ENCODE results near the gene CRYL1.

Gene CRYL1

DNA sequence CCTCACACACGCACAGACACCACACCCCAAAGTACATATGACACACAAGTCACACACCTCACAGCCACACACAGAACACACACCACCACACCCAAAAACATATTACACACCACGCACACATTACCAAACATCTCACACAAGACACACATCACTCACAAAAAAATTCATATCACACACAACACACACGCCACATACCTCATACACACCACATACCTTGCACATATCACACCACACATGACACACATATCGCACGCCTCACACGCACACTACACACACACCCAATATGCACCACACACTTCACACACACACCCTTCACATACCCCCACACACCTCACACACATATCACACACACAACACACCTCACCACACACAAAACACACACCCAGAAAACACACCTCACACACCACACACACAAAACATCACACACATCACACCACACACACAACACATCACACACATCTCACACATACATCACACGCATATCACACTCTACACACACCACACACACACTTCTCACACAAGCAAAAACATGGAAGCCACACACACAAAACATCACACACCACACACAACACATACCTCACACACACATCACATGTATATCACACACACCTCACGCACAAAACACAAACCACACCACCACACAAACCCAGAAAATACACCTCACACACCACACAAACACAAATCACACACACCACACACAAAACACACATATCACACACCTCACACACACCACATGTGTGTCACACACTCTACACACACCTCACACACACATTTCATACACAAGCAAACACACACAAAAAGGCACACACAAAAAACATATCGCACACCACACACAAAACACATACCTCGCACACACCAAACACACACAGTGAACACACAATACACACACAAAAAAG is 132.1 kb downstream of the CRYL1 start:
- no peak overlapping the region for H3K4me3 ChIP-seq (ENCODE audit: insufficient read depth, low read length, poor library complexity, severe bottlenecking)
- H3K9me2 ChIP-seq (replicated peaks; ENCODE audit: insufficient read depth, low read length): no peaks in the 10 kb centered on the region
- no peaks in the 10 kb centered on the region for H3K27me3 ChIP-seq (ENCODE audit: low read length)
- no peak overlapping the region for H3K4me2 ChIP-seq (ENCODE audit: low read depth, low read length, poor library complexity, severe bottlenecking)
- no peak for TF ChIP-seq EZH2phosphoT487 (conservative IDR thresholded peaks at IDR 0.05; ENCODE audit: low read length)
- TF ChIP-seq, protein P1, sequence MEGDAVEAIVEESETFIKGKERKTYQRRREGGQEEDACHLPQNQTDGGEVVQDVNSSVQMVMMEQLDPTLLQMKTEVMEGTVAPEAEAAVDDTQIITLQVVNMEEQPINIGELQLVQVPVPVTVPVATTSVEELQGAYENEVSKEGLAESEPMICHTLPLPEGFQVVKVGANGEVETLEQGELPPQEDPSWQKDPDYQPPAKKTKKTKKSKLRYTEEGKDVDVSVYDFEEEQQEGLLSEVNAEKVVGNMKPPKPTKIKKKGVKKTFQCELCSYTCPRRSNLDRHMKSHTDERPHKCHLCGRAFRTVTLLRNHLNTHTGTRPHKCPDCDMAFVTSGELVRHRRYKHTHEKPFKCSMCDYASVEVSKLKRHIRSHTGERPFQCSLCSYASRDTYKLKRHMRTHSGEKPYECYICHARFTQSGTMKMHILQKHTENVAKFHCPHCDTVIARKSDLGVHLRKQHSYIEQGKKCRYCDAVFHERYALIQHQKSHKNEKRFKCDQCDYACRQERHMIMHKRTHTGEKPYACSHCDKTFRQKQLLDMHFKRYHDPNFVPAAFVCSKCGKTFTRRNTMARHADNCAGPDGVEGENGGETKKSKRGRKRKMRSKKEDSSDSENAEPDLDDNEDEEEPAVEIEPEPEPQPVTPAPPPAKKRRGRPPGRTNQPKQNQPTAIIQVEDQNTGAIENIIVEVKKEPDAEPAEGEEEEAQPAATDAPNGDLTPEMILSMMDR (IDR thresholded peaks at IDR 0.05; ENCODE audit: insufficient read depth, low read length, poor library complexity, severe bottlenecking): no peak
- H3K27ac ChIP-seq (ENCODE audit: low read depth, low read length): no peak overlapping the region
- no peaks in the 10 kb centered on the region for H3K79me2 ChIP-seq (ENCODE audit: insufficient read depth, low read length)
- no peak overlapping the region for H2AFZ ChIP-seq (ENCODE audit: low read depth, low read length, severe bottlenecking)
- H3K36me3 ChIP-seq (ENCODE audit: low read length): no peaks in the 10 kb centered on the region
- no peaks in the 10 kb centered on the region for H3F3A ChIP-seq (ENCODE audit: insufficient read depth)
- H3K9ac ChIP-seq (ENCODE audit: low read length): no peak overlapping the region
- no peaks in the 10 kb centered on the region for H4K20me1 ChIP-seq (ENCODE audit: low read depth, low read length)
- H3K9me3 ChIP-seq (ENCODE audit: insufficient read depth, low read length): peaks cover 4% of the 10 kb centered on the region; the same call in 1 of the 2 replicates

DNA sequence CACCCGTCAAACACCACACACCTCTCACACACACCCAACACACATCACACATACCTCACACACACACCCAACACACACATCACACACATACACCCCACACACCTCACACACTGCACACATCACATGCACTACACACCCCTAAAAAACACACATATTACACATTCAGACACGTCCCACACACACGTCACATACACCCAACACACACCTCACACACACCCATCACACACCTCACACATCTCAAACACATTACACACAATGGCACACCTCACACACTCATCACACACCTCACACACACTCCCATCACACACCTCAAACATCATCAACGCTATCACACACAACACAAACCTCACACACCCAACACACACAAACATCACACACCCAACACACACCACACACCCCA is 133.1 kb downstream of the CRYL1 start:
- H3K9me2 ChIP-seq (replicated peaks; ENCODE audit: insufficient read depth, low read length): no peaks in the 10 kb centered on the region
- no peaks in the 10 kb centered on the region for H3K79me2 ChIP-seq (ENCODE audit: insufficient read depth, low read length)
- no peaks in the 10 kb centered on the region for H3F3A ChIP-seq (ENCODE audit: insufficient read depth)
- no peaks in the 10 kb centered on the region for H3K27me3 ChIP-seq (ENCODE audit: low read length)
- no peak overlapping the region for H3K4me2 ChIP-seq (ENCODE audit: low read depth, low read length, poor library complexity, severe bottlenecking)
- no peak overlapping the region for H3K9ac ChIP-seq (ENCODE audit: low read length)
- no peak overlapping the region for H3K27ac ChIP-seq (ENCODE audit: low read depth, low read length)
- TF ChIP-seq, protein P1 (IDR thresholded peaks at IDR 0.05; ENCODE audit: insufficient read depth, low read length, poor library complexity, severe bottlenecking): no peak
- TF ChIP-seq EZH2phosphoT487 (conservative IDR thresholded peaks at IDR 0.05; ENCODE audit: low read length): no peak
- no peak overlapping the region for H2AFZ ChIP-seq (ENCODE audit: low read depth, low read length, severe bottlenecking)
- no peaks in the 10 kb centered on the region for H3K36me3 ChIP-seq (ENCODE audit: low read length)
- peaks cover 4% of the 10 kb centered on the region; the same call in 1 of the 2 replicates for H3K9me3 ChIP-seq (ENCODE audit: insufficient read depth, low read length)
- no peaks in the 10 kb centered on the region for H4K20me1 ChIP-seq (ENCODE audit: low read depth, low read length)
- H3K4me3 ChIP-seq (ENCODE audit: insufficient read depth, low read length, poor library complexity, severe bottlenecking): no peak overlapping the region

DNA sequence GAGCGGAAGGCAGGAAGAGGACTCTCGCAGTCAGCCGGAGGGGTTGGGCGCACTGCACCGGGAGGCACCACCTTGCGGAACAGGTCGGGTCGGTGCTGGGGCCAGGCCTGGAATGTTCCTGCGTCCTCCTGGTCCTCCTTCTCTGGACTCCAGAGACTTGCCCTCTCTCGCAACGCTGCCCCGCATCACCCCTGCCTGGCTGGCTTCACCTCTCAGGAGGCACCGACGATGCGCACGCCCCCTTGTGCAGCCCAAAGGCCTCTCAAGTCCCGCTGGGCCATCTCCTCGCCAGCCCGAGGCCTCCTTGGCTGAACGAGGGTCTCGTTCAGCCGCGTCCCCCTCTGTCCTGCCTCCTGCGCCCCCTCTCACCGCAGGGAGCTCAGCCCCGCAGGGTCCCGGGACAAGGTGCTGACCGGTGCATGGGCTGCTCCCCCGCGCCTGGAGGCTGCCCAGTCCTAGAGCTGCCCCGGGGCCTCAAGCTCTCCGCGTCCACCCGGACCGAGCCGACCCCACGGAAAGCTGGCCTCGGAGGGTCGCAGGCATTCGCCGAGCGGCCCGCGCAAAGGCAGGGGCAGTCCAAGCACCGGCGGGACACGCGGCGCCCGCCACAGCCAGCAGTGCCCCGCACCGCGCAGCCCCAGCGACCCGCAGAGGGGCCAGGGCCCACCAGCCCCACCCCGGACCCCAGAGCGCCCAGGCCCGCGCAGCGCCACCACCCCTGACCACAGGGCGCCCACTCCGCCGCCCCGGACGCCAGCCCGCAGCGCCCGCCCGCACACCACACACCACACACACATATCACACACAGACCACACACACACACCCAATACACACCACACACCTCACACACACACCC is 133.8 kb downstream of the CRYL1 start:
- H3K79me2 ChIP-seq (ENCODE audit: insufficient read depth, low read length): no peaks in the 10 kb centered on the region
- no peak overlapping the region for H3K4me3 ChIP-seq (ENCODE audit: insufficient read depth, low read length, poor library complexity, severe bottlenecking)
- H3K27me3 ChIP-seq (ENCODE audit: low read length): no peaks in the 10 kb centered on the region
- H3K4me2 ChIP-seq (ENCODE audit: low read depth, low read length, poor library complexity, severe bottlenecking): no peak overlapping the region
- no peak overlapping the region for H3K27ac ChIP-seq (ENCODE audit: low read depth, low read length)
- no peaks in the 10 kb centered on the region for H3K36me3 ChIP-seq (ENCODE audit: low read length)
- H3K9me2 ChIP-seq (replicated peaks; ENCODE audit: insufficient read depth, low read length): no peaks in the 10 kb centered on the region
- no peaks in the 10 kb centered on the region for H3F3A ChIP-seq (ENCODE audit: insufficient read depth)
- H2AFZ ChIP-seq (ENCODE audit: low read depth, low read length, severe bottlenecking): no peak overlapping the region
- TF ChIP-seq, protein P1 (IDR thresholded peaks at IDR 0.05; ENCODE audit: insufficient read depth, low read length, poor library complexity, severe bottlenecking): no peak
- TF ChIP-seq EZH2phosphoT487 (conservative IDR thresholded peaks at IDR 0.05; ENCODE audit: low read length): no peak
- H4K20me1 ChIP-seq (ENCODE audit: low read depth, low read length): no peaks in the 10 kb centered on the region
- peaks cover 4% of the 10 kb centered on the region; the same call in 1 of the 2 replicates for H3K9me3 ChIP-seq (ENCODE audit: insufficient read depth, low read length)
- H3K9ac ChIP-seq (ENCODE audit: low read length): no peak overlapping the region

Measured in SU-DHL-6 (cell line).